ENCODE data around the gene GRK5.

Gene GRK5

DNA sequence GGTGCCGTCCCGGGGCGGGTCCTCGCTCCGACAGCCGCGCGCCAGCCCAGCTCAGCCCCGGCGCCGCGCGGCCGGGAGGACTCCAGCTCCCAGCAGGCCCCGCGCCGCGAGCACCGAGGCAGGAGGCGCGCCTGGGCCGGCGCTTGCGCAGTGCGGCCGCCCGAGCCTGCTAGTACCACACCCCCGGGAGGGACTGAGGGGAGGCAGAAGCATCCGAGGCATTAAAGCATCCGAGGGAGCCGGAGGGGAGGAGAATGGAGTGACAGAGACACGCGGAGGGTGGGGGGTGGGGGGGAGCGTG is at the start of gene GRK5:
Gene GRK5 (plus strand): TSS at position 206 of the 301 bp plus-strand sequence. CDS start 347 bp downstream, outside the sequence.
- DNase-seq (ENCODE audit: low read depth), result peak; percentile 99
- H3K4me3 ChIP-seq (ENCODE audit: low read depth, low read length), result peak within 1 kb of the TSS; percentile 90
- TF ChIP-seq, protein P1, sequence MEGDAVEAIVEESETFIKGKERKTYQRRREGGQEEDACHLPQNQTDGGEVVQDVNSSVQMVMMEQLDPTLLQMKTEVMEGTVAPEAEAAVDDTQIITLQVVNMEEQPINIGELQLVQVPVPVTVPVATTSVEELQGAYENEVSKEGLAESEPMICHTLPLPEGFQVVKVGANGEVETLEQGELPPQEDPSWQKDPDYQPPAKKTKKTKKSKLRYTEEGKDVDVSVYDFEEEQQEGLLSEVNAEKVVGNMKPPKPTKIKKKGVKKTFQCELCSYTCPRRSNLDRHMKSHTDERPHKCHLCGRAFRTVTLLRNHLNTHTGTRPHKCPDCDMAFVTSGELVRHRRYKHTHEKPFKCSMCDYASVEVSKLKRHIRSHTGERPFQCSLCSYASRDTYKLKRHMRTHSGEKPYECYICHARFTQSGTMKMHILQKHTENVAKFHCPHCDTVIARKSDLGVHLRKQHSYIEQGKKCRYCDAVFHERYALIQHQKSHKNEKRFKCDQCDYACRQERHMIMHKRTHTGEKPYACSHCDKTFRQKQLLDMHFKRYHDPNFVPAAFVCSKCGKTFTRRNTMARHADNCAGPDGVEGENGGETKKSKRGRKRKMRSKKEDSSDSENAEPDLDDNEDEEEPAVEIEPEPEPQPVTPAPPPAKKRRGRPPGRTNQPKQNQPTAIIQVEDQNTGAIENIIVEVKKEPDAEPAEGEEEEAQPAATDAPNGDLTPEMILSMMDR (conservative IDR thresholded peaks at IDR 0.05; ENCODE audit: low read depth, low read length), result no peak

DNA sequence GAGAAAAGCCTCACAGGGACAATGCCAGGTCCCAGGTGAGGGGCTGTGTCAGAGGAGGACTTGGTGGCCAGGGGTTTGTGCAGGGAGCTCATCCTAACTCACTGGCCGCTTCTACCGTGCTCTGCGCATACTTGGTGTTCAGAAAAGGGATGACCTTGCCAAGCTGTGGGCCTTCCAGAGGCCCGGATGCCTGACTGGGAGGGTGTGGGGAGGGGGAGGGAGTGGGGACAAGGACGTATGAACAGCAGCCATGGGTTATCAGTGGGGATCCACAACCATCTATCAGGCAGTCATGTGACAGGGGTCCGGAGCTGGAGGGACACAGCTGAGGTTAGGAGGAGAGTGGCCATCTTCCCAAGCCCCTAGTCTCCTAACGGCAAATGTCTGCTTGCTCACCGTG is 48.0 kb upstream of the GRK5 start:
- DNase-seq (ENCODE audit: low read depth), result no peak
- TF ChIP-seq, protein P1 (conservative IDR thresholded peaks at IDR 0.05; ENCODE audit: low read depth, low read length), result no peak

DNA sequence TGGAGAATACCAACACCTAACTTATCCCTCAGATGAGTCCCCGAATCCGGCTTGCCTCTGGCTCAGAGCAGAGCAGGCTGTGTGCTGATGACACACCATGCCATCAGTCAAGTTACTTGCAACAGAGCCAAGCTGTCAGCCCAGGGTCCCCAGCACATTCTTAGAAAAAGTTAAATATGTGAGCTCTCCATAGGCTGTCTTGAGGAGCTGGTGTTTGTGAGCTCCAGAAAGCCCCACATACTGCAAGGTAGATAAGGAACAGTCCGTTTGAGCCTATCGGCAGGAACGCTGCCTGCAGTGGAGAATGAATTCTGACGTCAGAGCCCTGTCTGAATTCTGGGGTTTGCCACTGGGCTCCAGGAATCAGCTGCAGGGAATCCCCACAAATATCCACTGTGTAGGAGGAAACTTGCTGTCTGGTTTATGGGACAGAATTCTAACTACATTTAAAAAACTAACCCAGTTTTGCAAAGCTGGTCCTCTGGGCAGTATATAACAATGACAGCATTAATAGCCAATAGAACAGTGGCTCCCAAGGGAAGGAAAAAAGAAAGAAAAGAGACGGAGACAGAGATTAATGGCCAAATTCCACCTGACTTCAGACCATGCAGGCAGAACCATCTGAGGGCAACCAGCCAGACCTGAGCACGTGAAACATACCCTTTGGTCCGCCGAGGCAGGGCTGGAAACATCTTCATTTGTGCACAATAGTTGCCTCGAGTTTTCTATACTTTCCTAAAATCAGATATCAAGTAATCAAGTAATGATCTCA is 45.5 kb upstream of the GRK5 start:
- TF ChIP-seq, protein P1 (conservative IDR thresholded peaks at IDR 0.05; ENCODE audit: low read depth, low read length), result peak; percentile 8
- DNase-seq (ENCODE audit: low read depth), result no peak

More for the DNA sequence above, 48.0 kb upstream of the GRK5 start:
- H3K4me3 ChIP-seq (ENCODE audit: low read depth, low read length), result no peak overlapping the region

DNA sequence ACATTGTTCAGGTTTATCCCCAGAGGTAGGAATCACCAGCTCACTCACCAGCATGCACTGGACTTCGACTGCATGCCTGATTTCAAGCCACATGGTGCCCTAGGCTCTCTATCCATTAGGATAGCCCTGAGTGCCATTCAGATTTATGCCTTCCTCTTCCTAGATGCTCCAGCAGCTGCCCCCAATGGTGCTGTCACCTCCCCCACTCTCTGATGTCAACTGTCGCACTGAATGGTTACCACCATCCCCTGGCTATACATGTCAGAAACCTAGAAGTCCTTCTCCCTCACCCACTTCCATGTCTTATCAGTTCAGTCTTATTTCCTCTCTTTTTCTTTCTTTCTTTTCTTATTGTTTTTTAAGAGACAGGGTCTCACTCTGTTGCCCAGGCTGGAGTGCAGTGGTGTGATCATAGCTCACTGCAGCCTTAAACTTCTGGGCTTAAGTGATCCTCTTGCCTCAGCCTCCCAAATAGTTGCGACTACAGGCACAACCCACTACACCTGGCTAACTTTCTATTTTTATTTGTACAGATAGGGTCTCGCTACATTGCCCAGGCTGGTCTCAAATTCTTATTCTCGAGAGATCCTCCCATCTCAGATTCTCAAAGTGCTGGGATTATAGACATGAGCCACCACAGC is 44.8 kb upstream of the GRK5 start:
- H3K4me3 ChIP-seq (ENCODE audit: low read depth, low read length), result no peak overlapping the region
- TF ChIP-seq, protein P1 (conservative IDR thresholded peaks at IDR 0.05; ENCODE audit: low read depth, low read length), result no peak
- no peak for DNase-seq (ENCODE audit: low read depth)

More for the DNA sequence above, 45.5 kb upstream of the GRK5 start:
- no peak overlapping the region for H3K4me3 ChIP-seq (ENCODE audit: low read depth, low read length)

DNA sequence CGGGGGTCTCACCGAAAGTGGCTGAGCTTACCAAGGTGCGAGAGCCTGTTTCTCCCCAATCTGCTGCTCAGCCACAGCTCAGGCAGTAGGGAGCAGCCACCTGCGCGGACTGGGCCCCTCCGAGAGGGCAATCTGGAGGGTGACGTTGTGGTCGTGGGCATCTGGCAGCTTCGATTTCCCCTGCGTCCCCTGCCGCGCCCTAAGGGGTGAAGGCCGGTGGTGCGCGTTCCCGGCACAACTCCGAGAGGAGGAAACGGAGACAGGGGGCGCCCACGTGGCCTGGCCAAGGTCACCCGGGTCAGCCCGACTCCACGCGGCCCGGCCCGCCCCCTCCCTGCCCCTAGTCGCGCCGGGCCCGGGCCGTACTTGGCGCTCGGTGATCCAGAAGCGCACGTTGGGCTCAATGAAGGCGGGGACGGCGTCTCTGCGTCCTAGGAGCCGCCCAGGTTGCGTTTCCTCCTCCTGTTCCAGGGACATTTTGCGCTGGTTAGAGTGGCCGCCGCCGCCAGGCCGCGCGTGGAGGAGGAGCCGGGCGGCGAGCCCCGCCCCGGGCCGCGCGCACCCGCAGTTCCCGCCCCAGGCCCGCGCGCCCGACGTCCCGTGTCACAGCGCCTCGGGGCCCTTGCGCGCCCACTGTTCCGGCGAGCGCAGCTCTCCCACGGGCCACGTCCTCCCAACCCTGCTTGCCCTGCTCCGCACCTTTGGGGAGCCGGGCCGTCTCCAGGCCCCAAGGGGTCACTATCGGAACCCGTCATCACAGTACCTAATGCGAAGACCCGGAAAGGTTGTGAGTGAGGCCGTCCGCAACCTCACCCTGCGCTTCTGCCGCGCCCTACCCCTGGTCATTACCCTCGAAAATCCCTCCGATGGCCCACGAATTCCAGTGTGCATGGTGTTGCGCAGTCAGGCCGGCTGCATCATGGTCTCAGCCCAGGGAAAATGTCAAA is 41.9 kb upstream of the GRK5 start, which contains the start of gene SFXN4:
Gene SFXN4 (minus strand): TSS at position 544 of the 947 bp plus-strand sequence. CDS start 67 bp downstream, at position 477.
- peak within 1 kb of the TSS; percentile 86 for H3K4me3 ChIP-seq (ENCODE audit: low read depth, low read length)
- TF ChIP-seq, protein P1 (conservative IDR thresholded peaks at IDR 0.05; ENCODE audit: low read depth, low read length), result no peak
- DNase-seq (ENCODE audit: low read depth), result peak; percentile 44

DNA sequence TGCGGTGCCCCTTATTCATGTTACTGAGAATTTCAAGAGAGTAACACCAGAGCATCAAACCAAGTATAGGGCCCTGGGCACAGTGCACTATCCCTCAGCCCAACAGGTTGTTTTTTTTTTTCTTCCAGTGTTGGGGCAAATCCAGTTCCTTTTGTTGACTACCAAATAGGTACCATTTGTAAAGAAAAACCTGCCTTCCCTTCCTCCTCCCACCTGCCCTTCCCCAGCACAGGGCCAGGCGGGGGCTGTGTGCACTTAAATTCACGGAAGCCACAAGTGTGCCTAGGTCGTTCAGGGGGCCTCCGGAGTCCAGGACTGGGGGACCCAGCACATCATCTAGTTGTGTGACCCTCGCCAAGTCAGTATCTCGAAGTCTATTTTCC is 41.3 kb upstream of the GRK5 start:
- peak overlapping the region; percentile 86 for H3K4me3 ChIP-seq (ENCODE audit: low read depth, low read length)
- no peak for DNase-seq (ENCODE audit: low read depth)
- TF ChIP-seq, protein P1 (conservative IDR thresholded peaks at IDR 0.05; ENCODE audit: low read depth, low read length), result no peak

Measured in choroid plexus epithelial cell (primary cell).